Left ventricle myocardium inferior (tissue), 1 donor: ENCODE data around the gene CDH4. TPM values are rescaled to one million over a fixed set of nuclear protein-coding genes. Genes with fewer than 3 reads are reported as not detected.

ENCODE experiments used
- DNase-seq: peaks from one replicate; pipeline ENCODE4 v3.0.0-alpha.2; 2020
- H3K27ac ChIP-seq: fragments of 200-600 bp; replicated peaks from 2 replicates; pipeline ENCODE4 v1.8.0; 2021
- H3K27me3 ChIP-seq: fragments of 200-600 bp; 2 replicates; pipeline ENCODE4 v1.8.0; 2021; ENCODE audit warnings: low read depth
- H3K36me3 ChIP-seq: fragments of 200-600 bp; 2 replicates; pipeline ENCODE4 v1.8.0; 2021
- H3K4me1 ChIP-seq: fragments of 200-600 bp; 2 replicates; pipeline ENCODE4 v1.8.0; 2021
- H3K4me3 ChIP-seq: fragments of 200-600 bp; 2 replicates; pipeline ENCODE4 v1.8.0; 2021; ENCODE audit warnings: mild to moderate bottlenecking, moderate library complexity
- H3K9me3 ChIP-seq: fragments of 200-600 bp; replicated peaks from 2 replicates; pipeline ENCODE4 v1.8.0; 2021
- intact Hi-C: fragments of 100-400 bp; cut with micrococcal nuclease; formaldehyde crosslinking; loops from one replicate; pipeline ENCODE4 v1.11.0; 2022
- total RNA-seq: library from RNA; stranded (reverse); fragmentation: NEBNext Ultra II Directional; extraction: Animal tissue kit (Norgen Biotek cat#: 25700); gene quantifications from one replicate; pipeline ENCODE4 v1.2.1, GENCODE V29; 2021
- TF ChIP-seq, protein P1 (sequence below): fragments of 200-600 bp; IDR thresholded peaks from 2 replicates; pipeline ENCODE4 v1.8.0; 2021; ENCODE audit warnings: antibody characterized with exemption, mild to moderate bottlenecking, borderline replicate concordance
- donor health status: DM: no; HTN: yes; CAD: no; lungs with severe emphysema.

The CDH4 gene
- total RNA-seq, 1 donor from 2014 or later = 0.05 TPM

DNA sequence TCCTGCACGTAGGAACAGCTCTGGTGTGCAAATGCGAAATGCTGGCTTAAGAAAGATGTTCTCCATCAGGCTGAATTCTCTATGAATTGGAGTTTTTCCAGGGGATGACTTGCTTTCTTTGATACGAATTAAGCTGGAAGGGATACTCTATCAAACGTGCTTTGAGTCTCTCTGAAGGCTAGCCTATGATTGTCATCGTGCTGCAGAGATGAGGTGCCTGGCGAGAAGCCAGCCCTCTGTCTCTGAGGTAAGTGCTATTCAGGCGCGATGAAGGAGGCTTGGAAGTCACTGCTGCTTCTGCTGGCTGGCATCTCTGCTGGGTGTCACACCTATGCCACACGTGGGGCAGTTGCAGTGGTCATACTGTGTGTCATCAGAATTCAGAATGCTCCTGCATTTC lies 589.9 kb downstream of the CDH4 start:
- Histone ChIP-seq H3K27me3 (peaks cover 65% of the 10 kb centered on the region), H3K4me3 (no peak overlapping the region), H3K27ac (no peak overlapping the region), H3K4me1 (no peaks in the 10 kb centered on the region), H3K36me3 (no peaks in the 10 kb centered on the region), H3K9me3 (no peaks in the 10 kb centered on the region)
- TF ChIP-seq, protein P1, sequence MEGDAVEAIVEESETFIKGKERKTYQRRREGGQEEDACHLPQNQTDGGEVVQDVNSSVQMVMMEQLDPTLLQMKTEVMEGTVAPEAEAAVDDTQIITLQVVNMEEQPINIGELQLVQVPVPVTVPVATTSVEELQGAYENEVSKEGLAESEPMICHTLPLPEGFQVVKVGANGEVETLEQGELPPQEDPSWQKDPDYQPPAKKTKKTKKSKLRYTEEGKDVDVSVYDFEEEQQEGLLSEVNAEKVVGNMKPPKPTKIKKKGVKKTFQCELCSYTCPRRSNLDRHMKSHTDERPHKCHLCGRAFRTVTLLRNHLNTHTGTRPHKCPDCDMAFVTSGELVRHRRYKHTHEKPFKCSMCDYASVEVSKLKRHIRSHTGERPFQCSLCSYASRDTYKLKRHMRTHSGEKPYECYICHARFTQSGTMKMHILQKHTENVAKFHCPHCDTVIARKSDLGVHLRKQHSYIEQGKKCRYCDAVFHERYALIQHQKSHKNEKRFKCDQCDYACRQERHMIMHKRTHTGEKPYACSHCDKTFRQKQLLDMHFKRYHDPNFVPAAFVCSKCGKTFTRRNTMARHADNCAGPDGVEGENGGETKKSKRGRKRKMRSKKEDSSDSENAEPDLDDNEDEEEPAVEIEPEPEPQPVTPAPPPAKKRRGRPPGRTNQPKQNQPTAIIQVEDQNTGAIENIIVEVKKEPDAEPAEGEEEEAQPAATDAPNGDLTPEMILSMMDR = no peak
- no peak for DNase-seq
- intact Hi-C loops = no loop called here

DNA sequence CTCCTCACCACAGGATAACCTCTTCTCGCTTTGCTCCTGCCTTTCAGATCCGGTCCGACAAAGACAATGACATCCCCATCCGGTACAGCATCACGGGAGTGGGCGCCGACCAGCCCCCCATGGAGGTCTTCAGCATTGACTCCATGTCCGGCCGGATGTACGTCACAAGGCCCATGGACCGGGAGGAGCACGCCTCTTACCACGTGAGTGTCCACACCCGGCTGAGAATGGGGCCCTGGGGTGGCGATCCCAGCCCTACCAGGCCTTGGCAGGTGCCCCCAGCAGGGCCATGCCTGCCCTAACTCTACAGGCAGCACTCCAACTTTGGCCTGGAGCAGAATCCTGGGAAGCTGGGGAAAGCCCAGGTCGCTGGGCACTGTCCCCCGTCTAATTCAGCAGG lies 592.6 kb downstream of the CDH4 start:
- no peak overlapping the region for H3K4me3 ChIP-seq
- intact Hi-C loops = no loop called here
- H3K27ac ChIP-seq = no peak overlapping the region
- DNase-seq = no peak
- TF ChIP-seq, protein P1 = no peak
- H3K9me3 ChIP-seq = peaks cover 5% of the 10 kb centered on the region
- H3K36me3 ChIP-seq = no peaks in the 10 kb centered on the region
- no peaks in the 10 kb centered on the region for H3K4me1 ChIP-seq
- H3K27me3 ChIP-seq = peaks cover 82% of the 10 kb centered on the region

DNA sequence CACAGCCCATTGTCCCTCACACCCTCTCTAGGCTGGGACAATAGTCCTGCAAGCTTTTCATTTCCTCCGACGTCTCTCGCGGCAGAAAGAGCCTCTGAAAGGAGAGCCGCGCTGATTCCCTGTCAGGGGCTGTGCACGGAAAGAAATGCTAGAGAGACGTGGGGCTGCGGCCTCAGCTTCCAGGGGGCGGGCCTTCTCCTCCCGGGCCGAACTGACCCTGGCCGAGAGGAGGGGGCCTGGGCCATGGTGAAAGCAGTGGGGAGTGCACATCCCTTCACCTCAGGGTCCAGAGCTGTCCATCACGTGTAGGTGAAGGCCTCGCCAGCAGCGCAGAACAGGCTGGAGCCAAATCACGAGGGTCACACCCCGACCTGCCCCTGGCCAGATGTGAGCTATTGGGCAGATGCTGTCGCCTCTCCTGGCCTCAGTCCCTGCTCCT lies 593.2 kb downstream of the CDH4 start:
- Histone ChIP-seq H3K4me1 (no peaks in the 10 kb centered on the region), H3K27me3 (peaks cover 84% of the 10 kb centered on the region), H3K4me3 (no peak overlapping the region), H3K36me3 (no peaks in the 10 kb centered on the region), H3K27ac (no peak overlapping the region), H3K9me3 (peaks cover 5% of the 10 kb centered on the region)
- no peak for DNase-seq
- intact Hi-C loops = no loop called here
- TF ChIP-seq, protein P1 = no peak

DNA sequence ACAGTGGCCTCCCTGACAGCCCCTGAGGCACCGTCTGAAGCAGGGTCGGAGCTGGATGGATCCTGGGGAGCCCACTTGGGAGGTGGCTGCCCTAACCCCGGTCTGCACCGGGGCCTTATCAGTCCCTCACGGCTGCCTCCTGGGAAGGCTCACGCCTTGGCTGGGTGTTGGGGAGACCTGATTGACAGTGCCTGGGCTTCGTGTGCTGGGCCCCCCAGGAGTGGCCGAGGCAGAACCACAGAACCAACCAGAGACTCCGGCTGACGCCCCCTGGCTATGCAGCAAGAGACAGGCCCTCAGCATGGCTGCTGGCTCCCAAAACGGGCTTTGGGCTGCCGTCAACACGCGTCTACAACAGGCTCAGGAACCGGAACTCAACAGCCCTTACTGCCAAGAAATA lies 594.0 kb downstream of the CDH4 start:
- Histone ChIP-seq H3K9me3 (peaks cover 5% of the 10 kb centered on the region), H3K27me3 (peaks cover 88% of the 10 kb centered on the region), H3K4me3 (no peak overlapping the region), H3K4me1 (no peaks in the 10 kb centered on the region), H3K36me3 (no peaks in the 10 kb centered on the region), H3K27ac (no peak overlapping the region)
- intact Hi-C loops = no loop called here
- TF ChIP-seq, protein P1 = no peak
- DNase-seq = no peak

DNA sequence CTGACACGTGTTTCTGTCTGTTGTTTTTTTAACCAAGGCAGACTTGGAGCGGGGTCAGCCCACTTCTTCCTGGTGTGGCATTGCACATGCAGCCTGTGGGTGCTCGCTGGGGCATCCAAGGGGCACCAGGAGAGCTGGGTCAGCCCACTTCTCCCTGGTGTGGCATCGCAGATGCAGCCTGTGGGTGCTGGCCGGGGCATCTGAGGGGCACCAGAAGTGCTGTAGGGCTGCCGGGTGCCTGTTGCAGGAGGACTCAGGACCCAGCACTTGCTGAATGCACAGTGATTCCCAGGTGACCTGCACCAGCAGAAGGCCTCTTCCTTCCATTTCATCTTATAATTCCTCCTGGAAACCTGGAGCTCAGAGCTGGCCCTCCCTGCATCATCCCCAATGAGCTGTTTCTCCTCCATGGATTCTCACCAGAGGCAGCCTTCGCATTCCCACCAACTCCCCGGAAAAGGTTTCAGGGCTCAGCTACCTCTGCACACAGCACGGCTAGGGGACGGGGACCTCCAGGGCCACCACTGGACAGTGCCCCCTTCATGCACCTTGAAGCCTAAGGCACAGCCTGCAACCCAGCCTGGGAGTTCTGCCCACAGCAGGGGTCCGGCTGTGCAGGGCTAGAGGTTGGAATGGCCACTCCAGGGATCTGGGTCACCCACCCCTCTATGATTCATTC lies 594.8 kb downstream of the CDH4 start:
- no peak for DNase-seq
- intact Hi-C loops = no loop called here
- H3K27me3 ChIP-seq = peaks cover 90% of the 10 kb centered on the region

More for the DNA sequence above, 594.8 kb downstream of the CDH4 start:
- Histone ChIP-seq H3K27ac (no peak overlapping the region), H3K4me3 (no peak overlapping the region), H3K4me1 (no peaks in the 10 kb centered on the region), H3K9me3 (peaks cover 5% of the 10 kb centered on the region), H3K36me3 (no peaks in the 10 kb centered on the region)
- TF ChIP-seq, protein P1 = no peak
